Measurements from ENCODE around the gene TSHZ2.
A peak's percentile ranks its signal among the peaks of the same experiment; 100 is the strongest.

Gene TSHZ2

DNA sequence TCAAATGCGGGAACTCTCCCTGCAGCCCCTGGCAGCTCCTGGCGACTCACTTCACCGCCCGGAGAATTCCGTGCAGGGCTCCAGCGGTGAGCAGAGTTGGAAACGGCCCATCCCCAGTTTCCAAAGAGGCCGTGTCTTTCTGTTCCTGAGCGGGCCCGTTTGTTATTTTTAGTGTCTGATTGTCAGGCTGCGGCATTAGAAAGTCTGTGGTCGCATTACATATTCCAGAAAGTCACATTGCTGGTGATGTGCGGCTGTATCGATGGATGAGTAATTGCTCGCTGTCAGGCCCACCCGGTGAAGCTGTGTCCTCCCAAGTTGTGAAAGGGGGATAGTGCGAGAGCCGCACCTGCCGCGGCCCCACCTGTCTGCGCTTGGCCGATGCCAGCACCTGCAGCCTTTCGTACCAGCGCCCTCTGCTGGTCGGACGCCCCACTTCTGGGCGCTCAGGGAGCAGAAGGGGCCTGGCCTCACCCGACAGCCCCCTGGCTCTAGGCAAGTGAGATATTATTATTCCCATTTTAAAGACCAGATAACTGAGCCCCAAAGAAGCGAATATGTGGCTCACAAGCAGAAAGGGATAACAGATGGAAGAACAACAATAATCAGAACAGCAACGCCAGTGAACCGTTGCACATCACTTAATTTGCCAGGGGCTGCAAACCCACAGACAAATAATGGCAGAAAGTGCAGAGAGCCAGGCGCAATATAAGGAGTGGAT is 244.9 kb downstream of the TSHZ2 start:
- TF ChIP-seq CREB1 (IDR thresholded peaks at IDR 0.05; ENCODE audit: low read depth) = no peak
- no peak for TF ChIP-seq FOXM1 (IDR thresholded peaks at IDR 0.05; ENCODE audit: borderline replicate concordance, low read depth)
- no peak for TF ChIP-seq YY1 (IDR thresholded peaks at IDR 0.05; ENCODE audit: low read depth)
- TF ChIP-seq RAD21 (IDR thresholded peaks at IDR 0.05; ENCODE audit: low read depth) = peak; percentile 74
- TF ChIP-seq TEAD4 (IDR thresholded peaks at IDR 0.05) = no peak
- no peak for TF ChIP-seq EP300 (IDR thresholded peaks at IDR 0.05; ENCODE audit: borderline replicate concordance)

DNA sequence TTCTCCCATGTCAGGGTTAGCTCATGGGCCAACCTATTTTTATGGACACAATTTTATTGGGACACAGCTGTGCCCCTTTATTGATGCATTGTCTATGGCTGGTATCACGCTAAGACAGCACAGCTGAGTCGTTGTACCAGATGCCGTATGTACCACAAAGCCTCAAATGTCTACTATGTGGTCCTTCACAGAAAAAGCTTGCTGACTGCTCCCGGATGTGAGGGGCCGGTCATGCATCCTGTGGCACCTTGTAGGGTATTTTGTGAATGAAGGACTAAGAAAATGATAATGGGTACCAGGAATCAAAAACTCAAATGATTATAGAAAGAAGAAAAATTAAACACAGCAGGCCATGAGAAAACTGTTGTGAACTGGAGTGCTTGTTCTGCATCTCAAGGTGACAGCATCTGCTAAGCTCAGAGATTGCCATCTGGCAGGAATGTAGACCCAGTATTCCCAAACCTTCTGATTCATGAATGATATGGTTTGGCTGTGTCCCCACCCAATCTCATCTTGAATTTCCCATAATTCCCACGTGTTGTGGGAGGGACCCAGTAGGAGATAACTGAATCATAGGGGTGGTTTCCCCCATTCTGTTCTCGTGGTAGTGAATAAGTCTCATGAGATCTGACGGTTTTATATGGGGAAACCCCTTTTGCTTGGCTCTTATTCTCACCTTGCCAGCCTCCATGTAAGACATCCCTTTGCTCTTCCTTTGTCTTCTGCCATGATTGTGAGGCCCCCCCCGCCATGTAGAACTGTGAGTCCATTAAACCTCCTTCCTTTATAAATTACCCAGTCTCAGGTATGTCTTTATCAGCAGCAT is 248.5 kb downstream of the TSHZ2 start:
- TF ChIP-seq TAF1 (IDR thresholded peaks at IDR 0.05; ENCODE audit: low read depth) (no peak), EGR1 (IDR thresholded peaks at IDR 0.05) (no peak), EP300 (IDR thresholded peaks at IDR 0.05; ENCODE audit: borderline replicate concordance) (no peak), TCF12 (IDR thresholded peaks at IDR 0.05; ENCODE audit: low read depth) (no peak), TEAD4 (IDR thresholded peaks at IDR 0.05) (no peak), CEBPB (IDR thresholded peaks at IDR 0.05) (no peak), CREB1 (IDR thresholded peaks at IDR 0.05; ENCODE audit: low read depth) (no peak)
- TF ChIP-seq, protein P1, sequence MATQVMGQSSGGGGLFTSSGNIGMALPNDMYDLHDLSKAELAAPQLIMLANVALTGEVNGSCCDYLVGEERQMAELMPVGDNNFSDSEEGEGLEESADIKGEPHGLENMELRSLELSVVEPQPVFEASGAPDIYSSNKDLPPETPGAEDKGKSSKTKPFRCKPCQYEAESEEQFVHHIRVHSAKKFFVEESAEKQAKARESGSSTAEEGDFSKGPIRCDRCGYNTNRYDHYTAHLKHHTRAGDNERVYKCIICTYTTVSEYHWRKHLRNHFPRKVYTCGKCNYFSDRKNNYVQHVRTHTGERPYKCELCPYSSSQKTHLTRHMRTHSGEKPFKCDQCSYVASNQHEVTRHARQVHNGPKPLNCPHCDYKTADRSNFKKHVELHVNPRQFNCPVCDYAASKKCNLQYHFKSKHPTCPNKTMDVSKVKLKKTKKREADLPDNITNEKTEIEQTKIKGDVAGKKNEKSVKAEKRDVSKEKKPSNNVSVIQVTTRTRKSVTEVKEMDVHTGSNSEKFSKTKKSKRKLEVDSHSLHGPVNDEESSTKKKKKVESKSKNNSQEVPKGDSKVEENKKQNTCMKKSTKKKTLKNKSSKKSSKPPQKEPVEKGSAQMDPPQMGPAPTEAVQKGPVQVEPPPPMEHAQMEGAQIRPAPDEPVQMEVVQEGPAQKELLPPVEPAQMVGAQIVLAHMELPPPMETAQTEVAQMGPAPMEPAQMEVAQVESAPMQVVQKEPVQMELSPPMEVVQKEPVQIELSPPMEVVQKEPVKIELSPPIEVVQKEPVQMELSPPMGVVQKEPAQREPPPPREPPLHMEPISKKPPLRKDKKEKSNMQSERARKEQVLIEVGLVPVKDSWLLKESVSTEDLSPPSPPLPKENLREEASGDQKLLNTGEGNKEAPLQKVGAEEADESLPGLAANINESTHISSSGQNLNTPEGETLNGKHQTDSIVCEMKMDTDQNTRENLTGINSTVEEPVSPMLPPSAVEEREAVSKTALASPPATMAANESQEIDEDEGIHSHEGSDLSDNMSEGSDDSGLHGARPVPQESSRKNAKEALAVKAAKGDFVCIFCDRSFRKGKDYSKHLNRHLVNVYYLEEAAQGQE (IDR thresholded peaks at IDR 0.05; ENCODE audit: low read depth) = no peak
- TF ChIP-seq, protein P2, sequence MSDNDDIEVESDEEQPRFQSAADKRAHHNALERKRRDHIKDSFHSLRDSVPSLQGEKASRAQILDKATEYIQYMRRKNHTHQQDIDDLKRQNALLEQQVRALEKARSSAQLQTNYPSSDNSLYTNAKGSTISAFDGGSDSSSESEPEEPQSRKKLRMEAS (IDR thresholded peaks at IDR 0.05) = no peak
- TF ChIP-seq, protein P3, sequence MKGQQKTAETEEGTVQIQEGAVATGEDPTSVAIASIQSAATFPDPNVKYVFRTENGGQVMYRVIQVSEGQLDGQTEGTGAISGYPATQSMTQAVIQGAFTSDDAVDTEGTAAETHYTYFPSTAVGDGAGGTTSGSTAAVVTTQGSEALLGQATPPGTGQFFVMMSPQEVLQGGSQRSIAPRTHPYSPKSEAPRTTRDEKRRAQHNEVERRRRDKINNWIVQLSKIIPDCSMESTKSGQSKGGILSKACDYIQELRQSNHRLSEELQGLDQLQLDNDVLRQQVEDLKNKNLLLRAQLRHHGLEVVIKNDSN (IDR thresholded peaks at IDR 0.05) = no peak

DNA sequence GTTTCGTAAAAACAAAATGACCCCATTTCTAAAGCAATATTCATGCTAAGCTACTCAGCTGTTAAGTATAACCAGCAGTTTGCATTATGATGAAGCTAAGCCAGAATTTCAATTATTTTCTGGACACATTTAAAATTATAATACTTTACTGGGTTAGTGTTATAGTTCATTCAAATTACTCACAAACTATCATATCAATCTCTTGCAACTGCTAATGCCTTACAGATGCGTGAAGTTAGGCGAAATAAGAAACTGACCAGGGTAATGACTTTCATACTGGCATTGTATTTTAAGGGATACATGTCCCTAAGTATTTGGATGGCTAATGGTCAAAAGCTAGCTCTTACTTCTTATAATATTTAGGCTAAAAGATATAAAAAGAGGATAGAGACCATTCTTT is 249.6 kb downstream of the TSHZ2 start:
- TF ChIP-seq, protein P1 (IDR thresholded peaks at IDR 0.05; ENCODE audit: low read depth) = no peak
- TF ChIP-seq NFIC (IDR thresholded peaks at IDR 0.05) = no peak
- TF ChIP-seq TEAD4 (IDR thresholded peaks at IDR 0.05) = no peak
- TF ChIP-seq FOXM1 (IDR thresholded peaks at IDR 0.05; ENCODE audit: borderline replicate concordance, low read depth) = no peak
- no peak for TF ChIP-seq RAD21 (IDR thresholded peaks at IDR 0.05; ENCODE audit: low read depth)
- no peak for TF ChIP-seq EGR1 (IDR thresholded peaks at IDR 0.05)
- TF ChIP-seq EP300 (IDR thresholded peaks at IDR 0.05; ENCODE audit: borderline replicate concordance) = no peak
- TF ChIP-seq, protein P3 (IDR thresholded peaks at IDR 0.05) = no peak
- no peak for TF ChIP-seq CEBPB (IDR thresholded peaks at IDR 0.05)
- no peak for TF ChIP-seq YY1 (IDR thresholded peaks at IDR 0.05; ENCODE audit: low read depth)
- TF ChIP-seq TAF1 (IDR thresholded peaks at IDR 0.05; ENCODE audit: low read depth) = no peak
- TF ChIP-seq, protein P2 (IDR thresholded peaks at IDR 0.05) = no peak
- TF ChIP-seq TCF12 (IDR thresholded peaks at IDR 0.05; ENCODE audit: low read depth) = no peak
- no peak for TF ChIP-seq ZBTB7A (IDR thresholded peaks at IDR 0.05; ENCODE audit: low read depth)
- no peak for TF ChIP-seq CREB1 (IDR thresholded peaks at IDR 0.05; ENCODE audit: low read depth)

DNA sequence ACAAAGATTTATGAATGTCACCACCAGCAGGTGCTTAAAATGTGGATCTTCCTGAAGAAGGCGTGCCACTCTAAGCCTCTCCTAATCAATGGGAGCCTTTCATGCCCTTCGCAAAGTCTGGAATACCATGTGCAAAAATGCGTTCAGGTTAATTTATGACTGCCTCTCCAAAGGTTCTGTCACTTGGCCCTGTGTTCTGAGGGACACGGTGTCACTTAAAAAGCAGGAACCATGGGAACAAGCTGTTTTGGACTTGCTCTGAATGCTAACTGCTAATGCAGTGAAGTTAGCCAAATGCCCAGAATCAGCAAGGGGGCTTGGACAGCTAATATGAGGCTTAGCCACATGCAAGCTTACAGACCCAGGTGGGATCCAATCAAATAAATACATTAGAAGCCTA is 250.3 kb downstream of the TSHZ2 start:
- no peak for TF ChIP-seq NFIC (IDR thresholded peaks at IDR 0.05)
- TF ChIP-seq, protein P2 (IDR thresholded peaks at IDR 0.05) = no peak
- TF ChIP-seq, protein P3 (IDR thresholded peaks at IDR 0.05) = no peak
- no peak for TF ChIP-seq TEAD4 (IDR thresholded peaks at IDR 0.05)
- TF ChIP-seq FOXM1 (IDR thresholded peaks at IDR 0.05; ENCODE audit: borderline replicate concordance, low read depth) = no peak
- no peak for TF ChIP-seq TCF12 (IDR thresholded peaks at IDR 0.05; ENCODE audit: low read depth)
- no peak for TF ChIP-seq CREB1 (IDR thresholded peaks at IDR 0.05; ENCODE audit: low read depth)
- TF ChIP-seq YY1 (IDR thresholded peaks at IDR 0.05; ENCODE audit: low read depth) = no peak

DNA sequence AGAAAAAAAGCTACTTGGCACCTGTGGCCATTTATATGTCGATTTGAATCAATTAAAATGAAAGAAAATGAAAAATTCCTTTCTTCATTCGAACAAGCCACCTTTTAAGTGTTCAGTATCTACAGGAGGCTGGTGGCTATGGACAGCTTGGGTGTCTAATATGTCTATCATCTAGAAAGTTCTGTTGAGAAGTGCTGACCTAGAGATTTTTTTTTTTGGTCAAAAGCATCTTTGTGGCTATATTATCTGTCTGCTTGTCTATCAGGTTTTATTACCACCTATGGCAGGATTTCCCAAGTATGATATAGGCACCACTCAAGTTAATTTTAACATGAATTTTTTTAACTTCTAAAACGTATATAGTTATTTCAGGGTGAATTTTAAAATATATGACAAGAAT is 250.8 kb downstream of the TSHZ2 start:
- TF ChIP-seq ZBTB7A (IDR thresholded peaks at IDR 0.05; ENCODE audit: low read depth) = no peak
- TF ChIP-seq, protein P1 (IDR thresholded peaks at IDR 0.05; ENCODE audit: low read depth) = no peak
- no peak for TF ChIP-seq CREB1 (IDR thresholded peaks at IDR 0.05; ENCODE audit: low read depth)

Data from Ishikawa (cell line).